ENCODE measurements around the gene PARD3. TPM values are rescaled to one million over a fixed set of nuclear protein-coding genes. Genes with fewer than 3 reads are reported as not detected.

The PARD3 gene
- total RNA-seq, 1 donor from 2014 or later: 51.2 TPM

GRCh38 chr10:34281661-34282582, 533.2 kb downstream of the PARD3 start:
- no peaks in the 10 kb centered on the region for H3K4me1 Mint-ChIP-seq
- H3K36me3 Mint-ChIP-seq (ENCODE audit: low read depth): peaks cover 4% of the 10 kb centered on the region
- no peaks in the 10 kb centered on the region for H3K27me3 Mint-ChIP-seq (ENCODE audit: low read depth)
- H3K27ac Mint-ChIP-seq (ENCODE audit: unreplicated experiment): no peak overlapping the region
- H3K4me3 Mint-ChIP-seq: no peak overlapping the region
- DNase-seq (ENCODE audit: low read depth, low spot score): no peak
- TF ChIP-seq CTCF (conservative IDR thresholded peaks at IDR 0.05): no peak
- H3K9me3 Mint-ChIP-seq: no peaks in the 10 kb centered on the region

- no peak for DNase-seq (ENCODE audit: low read depth, low spot score)
- H3K27ac Mint-ChIP-seq (ENCODE audit: unreplicated experiment): no peak overlapping the region
Measured at GRCh38 chr10:34280599-34281374, 534.3 kb downstream of the PARD3 start.

GRCh38 chr10:34275626-34276130, 539.4 kb downstream of the PARD3 start:
- DNase-seq (ENCODE audit: low read depth, low spot score): no peak
- Mint-ChIP-seq H3K4me1 (peaks cover 18% of the 10 kb centered on the region), H3K27me3 (ENCODE audit: low read depth) (no peaks in the 10 kb centered on the region), H3K36me3 (ENCODE audit: low read depth) (no peaks in the 10 kb centered on the region), H3K4me3 (no peak overlapping the region), H3K27ac (ENCODE audit: unreplicated experiment) (peak overlapping the region; percentile 9), H3K9me3 (peaks cover 2% of the 10 kb centered on the region)
- TF ChIP-seq CTCF (conservative IDR thresholded peaks at IDR 0.05): no peak

More at GRCh38 chr10:34280599-34281374, 534.3 kb downstream of the PARD3 start:
- Mint-ChIP-seq H3K4me1 (peaks cover 7% of the 10 kb centered on the region), H3K27me3 (ENCODE audit: low read depth) (no peaks in the 10 kb centered on the region), H3K4me3 (no peak overlapping the region), H3K36me3 (ENCODE audit: low read depth) (peaks cover 2% of the 10 kb centered on the region), H3K9me3 (no peaks in the 10 kb centered on the region)
- peak; percentile 13 for TF ChIP-seq CTCF (conservative IDR thresholded peaks at IDR 0.05)

GRCh38 chr10:34274906-34275305, 540.2 kb downstream of the PARD3 start:
- Mint-ChIP-seq H3K27ac (ENCODE audit: unreplicated experiment) (no peak overlapping the region), H3K4me1 (peaks cover 18% of the 10 kb centered on the region), H3K36me3 (ENCODE audit: low read depth) (no peaks in the 10 kb centered on the region), H3K4me3 (no peak overlapping the region), H3K9me3 (peaks cover 2% of the 10 kb centered on the region), H3K27me3 (ENCODE audit: low read depth) (no peaks in the 10 kb centered on the region)
- DNase-seq (ENCODE audit: low read depth, low spot score): no peak
- TF ChIP-seq CTCF (conservative IDR thresholded peaks at IDR 0.05): no peak

- no peak for TF ChIP-seq CTCF (conservative IDR thresholded peaks at IDR 0.05)
- Mint-ChIP-seq H3K9me3 (peaks cover 2% of the 10 kb centered on the region), H3K27ac (ENCODE audit: unreplicated experiment) (no peak overlapping the region), H3K36me3 (ENCODE audit: low read depth) (no peaks in the 10 kb centered on the region), H3K27me3 (ENCODE audit: low read depth) (no peaks in the 10 kb centered on the region), H3K4me3 (no peak overlapping the region), H3K4me1 (peaks cover 18% of the 10 kb centered on the region)
- DNase-seq (ENCODE audit: low read depth, low spot score): no peak
Measured at GRCh38 chr10:34273340-34273739, 541.8 kb downstream of the PARD3 start.

Data from neural crest cell (in vitro differentiated cells).